K562 (cell line): Measurements from ENCODE around the gene TPGS1. TPM values are rescaled to one million over a fixed set of nuclear protein-coding genes. Genes with fewer than 3 reads are reported as not detected.

ENCODE experiments used
- ATF4 ChIP-seq: fragments of 450-650 bp; formaldehyde crosslinking; IDR thresholded peaks from 2 replicates; pipeline ENCODE4 v1.4.0; 2022; ENCODE audit warnings: mild to moderate bottlenecking, moderate library complexity
- BCL6 ChIP-seq: fragments of 250-450 bp; sonication (Bioruptor Pico); IDR thresholded peaks from 2 replicates; pipeline ENCODE4 v1.4.0; 2020
- BHLHE40 ChIP-seq: IDR thresholded peaks from 2 replicates; pipeline ENCODE4 v1.6.1; 2011; ENCODE audit warnings: low read length, improper control_type of control experiment
- ELK3 ChIP-seq: fragments of 450-650 bp; formaldehyde crosslinking; IDR thresholded peaks from 2 replicates; pipeline ENCODE4 v1.4.0; 2020; ENCODE audit warnings: mild to moderate bottlenecking
- FOXK1 ChIP-seq: sonication (generic); formaldehyde crosslinking; IDR thresholded peaks from 2 replicates; pipeline ENCODE4 v1.8.0; 2022; ENCODE audit warnings: missing genetic modification reagents, mild to moderate bottlenecking, borderline replicate concordance
- GATAD2B ChIP-seq: fragments of 450-650 bp; IDR thresholded peaks from 2 replicates; pipeline ENCODE4 v1.6.1; 2017; ENCODE audit warnings: mild to moderate bottlenecking, borderline replicate concordance
- GTF2F1 ChIP-seq: IDR thresholded peaks from 2 replicates; pipeline ENCODE4 v1.6.1; 2011; ENCODE audit warnings: low read depth, low read length, improper control_type of control experiment
- HES1 ChIP-seq: fragments of 450-650 bp; IDR thresholded peaks from 2 replicates; pipeline ENCODE4 v1.6.1; 2016; ENCODE audit warnings: low read depth, mild to moderate bottlenecking, moderate library complexity
- HMBOX1 ChIP-seq: sonication (generic); IDR thresholded peaks from 2 replicates; pipeline ENCODE4 v1.6.1; 2016
- HNRNPUL1 ChIP-seq: fragments of 200-400 bp; formaldehyde crosslinking; IDR thresholded peaks from 2 replicates; pipeline ENCODE4 v1.6.1; 2017; ENCODE audit warnings: low read length
- IRF1 ChIP-seq: sonication (generic); formaldehyde crosslinking; IDR thresholded peaks from 2 replicates; pipeline ENCODE4 v1.8.0; 2022; ENCODE audit warnings: missing genetic modification reagents, mild to moderate bottlenecking, borderline replicate concordance
- NFE2 ChIP-seq: IDR thresholded peaks from 2 replicates; pipeline ENCODE4 v1.6.1; 2014; ENCODE audit warnings: antibody characterized with exemption, low read depth
- RERE ChIP-seq: sonication (generic); formaldehyde crosslinking; IDR thresholded peaks from 2 replicates; pipeline ENCODE4 v1.8.0; 2023; ENCODE audit warnings: missing genetic modification reagents, mild to moderate bottlenecking, borderline replicate concordance
- SRSF3 ChIP-seq: fragments of 200-400 bp; formaldehyde crosslinking; IDR thresholded peaks from 2 replicates; pipeline ENCODE4 v1.6.1; 2016; ENCODE audit warnings: mild to moderate bottlenecking, low read length, moderate library complexity; ENCODE audit not compliant: insufficient read depth
- THAP7 ChIP-seq: fragments of 250-450 bp; sonication (Bioruptor Pico); IDR thresholded peaks from 2 replicates; pipeline ENCODE4 v1.5.0; 2021
- TRIM28 ChIP-seq: fragments of 450-650 bp; IDR thresholded peaks from 2 replicates; pipeline ENCODE4 v1.6.1; 2017
- ZNF79 ChIP-seq: fragments of 250-450 bp; sonication (Bioruptor Pico); IDR thresholded peaks from 2 replicates; pipeline ENCODE4 v1.4.0; 2020; ENCODE audit warnings: low read depth, mild to moderate bottlenecking, moderate library complexity
- polyA plus RNA-seq, 8 experiments: library from polyadenylated mRNA; depleted of rRNA in 4 of 8; stranded (reverse) in 5 of 8; unstranded in 3 of 8; fragments of >200 nt; fragmentation: Nextera tagmentation in 2 of 8; fragmentation: Illumina TruSeq in 1 of 8; extraction: Ambion mirVana in 2 of 8; extraction: Trizol in 1 of 8; gene quantifications; 2 replicates each; pipeline versions ENCODE4 v1.2.1 to v1.2.3, GENCODE V29; 2011 to 2014; ENCODE audit warnings: inconsistent platforms in 1 of 8, missing spikeins in 1 of 8
- total RNA-seq, 7 experiments: library from RNA; depleted of rRNA in 6 of 7; stranded (reverse); fragments of >200 nt in 6 of 7; fragmentation: Illumina TruSeq in 2 of 7; extraction: Trizol in 2 of 7; gene quantifications; 2 replicates each; pipeline versions ENCODE4 v1.2.1 to v1.2.3, GENCODE V29; 2011 to 2021; ENCODE audit warnings: low replicate concordance in 1 of 7

TPGS1 gene
- total and polyA plus RNA-seq, 9 of the 15 experiments (the other 6 are each of a cell fraction or from before 2014, with no cell fraction given), result 0.30 to 31.6 (median 1.2) TPM; not detected in 2

- TF ChIP-seq HES1 (no peak), GTF2F1 (no peak), BHLHE40 (peak; percentile 85), BCL6 (CRISPR knock-in tag) (no peak), SRSF3 (no peak), HNRNPUL1 (no peak), GATAD2B (no peak), THAP7 (CRISPR knock-in tag) (no peak), ATF4 (CRISPR knock-in tag) (no peak), NFE2 (no peak), HMBOX1 (0 out of 2 replicates have a peak, but pooled peaks have one; percentile 17), TRIM28 (no peak), IRF1 (CRISPR knock-in tag) (no peak), RERE (CRISPR knock-in tag) (no peak), FOXK1 (CRISPR knock-in tag) (0 out of 2 replicates have a peak, but pooled peaks have one; percentile 62), ELK3 (CRISPR knock-in tag) (no peak), ZNF79 (CRISPR knock-in tag) (no peak)
Measured at GRCh38 chr19:510606-511100, 3.4 kb downstream of the TPGS1 start (continued).
